Measurements from ENCODE around the gene DLD. TPM values are rescaled to one million over a fixed set of nuclear protein-coding genes. Genes with fewer than 3 reads are reported as not detected.

DLD gene
- total and polyA plus RNA-seq, 2 of the 8 experiments (the other 6 are each of a cell fraction or from before 2014, with no cell fraction given), result 63.7 to 88.5 TPM

DNA sequence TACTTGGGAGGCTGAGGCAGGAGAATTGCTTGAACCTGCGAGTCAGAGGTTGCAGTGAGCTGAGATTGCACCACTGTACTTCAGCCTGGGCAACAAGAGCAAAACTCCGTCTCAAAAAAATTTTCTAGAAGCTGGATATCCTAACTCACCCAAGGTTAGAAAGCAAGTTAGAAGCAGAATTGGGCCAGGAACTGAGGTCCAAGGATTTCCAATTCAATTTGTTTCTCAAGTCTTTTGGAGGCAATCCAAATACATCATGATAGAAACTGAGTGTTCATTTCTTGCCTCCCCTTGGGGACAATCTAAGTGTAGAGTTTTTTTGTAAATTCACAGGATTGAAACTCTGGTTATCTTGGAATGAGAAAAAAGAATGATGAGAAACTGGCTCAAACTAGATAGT is 66.5 kb downstream of the DLD start (continued):
- TF ChIP-seq, protein P1, sequence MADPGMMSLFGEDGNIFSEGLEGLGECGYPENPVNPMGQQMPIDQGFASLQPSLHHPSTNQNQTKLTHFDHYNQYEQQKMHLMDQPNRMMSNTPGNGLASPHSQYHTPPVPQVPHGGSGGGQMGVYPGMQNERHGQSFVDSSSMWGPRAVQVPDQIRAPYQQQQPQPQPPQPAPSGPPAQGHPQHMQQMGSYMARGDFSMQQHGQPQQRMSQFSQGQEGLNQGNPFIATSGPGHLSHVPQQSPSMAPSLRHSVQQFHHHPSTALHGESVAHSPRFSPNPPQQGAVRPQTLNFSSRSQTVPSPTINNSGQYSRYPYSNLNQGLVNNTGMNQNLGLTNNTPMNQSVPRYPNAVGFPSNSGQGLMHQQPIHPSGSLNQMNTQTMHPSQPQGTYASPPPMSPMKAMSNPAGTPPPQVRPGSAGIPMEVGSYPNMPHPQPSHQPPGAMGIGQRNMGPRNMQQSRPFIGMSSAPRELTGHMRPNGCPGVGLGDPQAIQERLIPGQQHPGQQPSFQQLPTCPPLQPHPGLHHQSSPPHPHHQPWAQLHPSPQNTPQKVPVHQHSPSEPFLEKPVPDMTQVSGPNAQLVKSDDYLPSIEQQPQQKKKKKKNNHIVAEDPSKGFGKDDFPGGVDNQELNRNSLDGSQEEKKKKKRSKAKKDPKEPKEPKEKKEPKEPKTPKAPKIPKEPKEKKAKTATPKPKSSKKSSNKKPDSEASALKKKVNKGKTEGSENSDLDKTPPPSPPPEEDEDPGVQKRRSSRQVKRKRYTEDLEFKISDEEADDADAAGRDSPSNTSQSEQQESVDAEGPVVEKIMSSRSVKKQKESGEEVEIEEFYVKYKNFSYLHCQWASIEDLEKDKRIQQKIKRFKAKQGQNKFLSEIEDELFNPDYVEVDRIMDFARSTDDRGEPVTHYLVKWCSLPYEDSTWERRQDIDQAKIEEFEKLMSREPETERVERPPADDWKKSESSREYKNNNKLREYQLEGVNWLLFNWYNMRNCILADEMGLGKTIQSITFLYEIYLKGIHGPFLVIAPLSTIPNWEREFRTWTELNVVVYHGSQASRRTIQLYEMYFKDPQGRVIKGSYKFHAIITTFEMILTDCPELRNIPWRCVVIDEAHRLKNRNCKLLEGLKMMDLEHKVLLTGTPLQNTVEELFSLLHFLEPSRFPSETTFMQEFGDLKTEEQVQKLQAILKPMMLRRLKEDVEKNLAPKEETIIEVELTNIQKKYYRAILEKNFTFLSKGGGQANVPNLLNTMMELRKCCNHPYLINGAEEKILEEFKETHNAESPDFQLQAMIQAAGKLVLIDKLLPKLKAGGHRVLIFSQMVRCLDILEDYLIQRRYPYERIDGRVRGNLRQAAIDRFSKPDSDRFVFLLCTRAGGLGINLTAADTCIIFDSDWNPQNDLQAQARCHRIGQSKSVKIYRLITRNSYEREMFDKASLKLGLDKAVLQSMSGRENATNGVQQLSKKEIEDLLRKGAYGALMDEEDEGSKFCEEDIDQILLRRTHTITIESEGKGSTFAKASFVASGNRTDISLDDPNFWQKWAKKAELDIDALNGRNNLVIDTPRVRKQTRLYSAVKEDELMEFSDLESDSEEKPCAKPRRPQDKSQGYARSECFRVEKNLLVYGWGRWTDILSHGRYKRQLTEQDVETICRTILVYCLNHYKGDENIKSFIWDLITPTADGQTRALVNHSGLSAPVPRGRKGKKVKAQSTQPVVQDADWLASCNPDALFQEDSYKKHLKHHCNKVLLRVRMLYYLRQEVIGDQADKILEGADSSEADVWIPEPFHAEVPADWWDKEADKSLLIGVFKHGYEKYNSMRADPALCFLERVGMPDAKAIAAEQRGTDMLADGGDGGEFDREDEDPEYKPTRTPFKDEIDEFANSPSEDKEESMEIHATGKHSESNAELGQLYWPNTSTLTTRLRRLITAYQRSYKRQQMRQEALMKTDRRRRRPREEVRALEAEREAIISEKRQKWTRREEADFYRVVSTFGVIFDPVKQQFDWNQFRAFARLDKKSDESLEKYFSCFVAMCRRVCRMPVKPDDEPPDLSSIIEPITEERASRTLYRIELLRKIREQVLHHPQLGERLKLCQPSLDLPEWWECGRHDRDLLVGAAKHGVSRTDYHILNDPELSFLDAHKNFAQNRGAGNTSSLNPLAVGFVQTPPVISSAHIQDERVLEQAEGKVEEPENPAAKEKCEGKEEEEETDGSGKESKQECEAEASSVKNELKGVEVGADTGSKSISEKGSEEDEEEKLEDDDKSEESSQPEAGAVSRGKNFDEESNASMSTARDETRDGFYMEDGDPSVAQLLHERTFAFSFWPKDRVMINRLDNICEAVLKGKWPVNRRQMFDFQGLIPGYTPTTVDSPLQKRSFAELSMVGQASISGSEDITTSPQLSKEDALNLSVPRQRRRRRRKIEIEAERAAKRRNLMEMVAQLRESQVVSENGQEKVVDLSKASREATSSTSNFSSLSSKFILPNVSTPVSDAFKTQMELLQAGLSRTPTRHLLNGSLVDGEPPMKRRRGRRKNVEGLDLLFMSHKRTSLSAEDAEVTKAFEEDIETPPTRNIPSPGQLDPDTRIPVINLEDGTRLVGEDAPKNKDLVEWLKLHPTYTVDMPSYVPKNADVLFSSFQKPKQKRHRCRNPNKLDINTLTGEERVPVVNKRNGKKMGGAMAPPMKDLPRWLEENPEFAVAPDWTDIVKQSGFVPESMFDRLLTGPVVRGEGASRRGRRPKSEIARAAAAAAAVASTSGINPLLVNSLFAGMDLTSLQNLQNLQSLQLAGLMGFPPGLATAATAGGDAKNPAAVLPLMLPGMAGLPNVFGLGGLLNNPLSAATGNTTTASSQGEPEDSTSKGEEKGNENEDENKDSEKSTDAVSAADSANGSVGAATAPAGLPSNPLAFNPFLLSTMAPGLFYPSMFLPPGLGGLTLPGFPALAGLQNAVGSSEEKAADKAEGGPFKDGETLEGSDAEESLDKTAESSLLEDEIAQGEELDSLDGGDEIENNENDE (IDR thresholded peaks at IDR 0.05; ENCODE audit: insufficient replicate concordance, low read length), result no peak
- no peak for TF ChIP-seq CEBPB (IDR thresholded peaks at IDR 0.05; ENCODE audit: low read depth, low read length)
- TF ChIP-seq EZH2 (IDR thresholded peaks at IDR 0.05; ENCODE audit: low read depth, low read length, severe bottlenecking), result no peak
- no peak for TF ChIP-seq JUND (IDR thresholded peaks at IDR 0.05; ENCODE audit: low read length)
- no peak for TF ChIP-seq TBP (IDR thresholded peaks at IDR 0.05; ENCODE audit: low read depth, low read length)
- no peak for TF ChIP-seq KDM5A (IDR thresholded peaks at IDR 0.05; ENCODE audit: low read length)
- TF ChIP-seq TAF7 (optimal IDR thresholded peaks at IDR 0.05; ENCODE audit: borderline replicate concordance, low read depth, low read length), result no peak
- TF ChIP-seq ASH2L (IDR thresholded peaks at IDR 0.05; ENCODE audit: low read length), result no peak

Measured in H1 (cell line).